Medulla oblongata (tissue), 1 donor: ENCODE measurements around the gene PIP4K2C.
"Not testable (repeated sequence)": the region's sequence is repeated elsewhere in the genome, so short reads cannot be mapped to it uniquely, and the experiment has no call there.

Source experiments
- DNase-seq: peaks from one replicate; pipeline ENCODE4 v3.0.0-alpha.2; 2015; ENCODE audit errors: extremely low spot score

Gene PIP4K2C

DNA sequence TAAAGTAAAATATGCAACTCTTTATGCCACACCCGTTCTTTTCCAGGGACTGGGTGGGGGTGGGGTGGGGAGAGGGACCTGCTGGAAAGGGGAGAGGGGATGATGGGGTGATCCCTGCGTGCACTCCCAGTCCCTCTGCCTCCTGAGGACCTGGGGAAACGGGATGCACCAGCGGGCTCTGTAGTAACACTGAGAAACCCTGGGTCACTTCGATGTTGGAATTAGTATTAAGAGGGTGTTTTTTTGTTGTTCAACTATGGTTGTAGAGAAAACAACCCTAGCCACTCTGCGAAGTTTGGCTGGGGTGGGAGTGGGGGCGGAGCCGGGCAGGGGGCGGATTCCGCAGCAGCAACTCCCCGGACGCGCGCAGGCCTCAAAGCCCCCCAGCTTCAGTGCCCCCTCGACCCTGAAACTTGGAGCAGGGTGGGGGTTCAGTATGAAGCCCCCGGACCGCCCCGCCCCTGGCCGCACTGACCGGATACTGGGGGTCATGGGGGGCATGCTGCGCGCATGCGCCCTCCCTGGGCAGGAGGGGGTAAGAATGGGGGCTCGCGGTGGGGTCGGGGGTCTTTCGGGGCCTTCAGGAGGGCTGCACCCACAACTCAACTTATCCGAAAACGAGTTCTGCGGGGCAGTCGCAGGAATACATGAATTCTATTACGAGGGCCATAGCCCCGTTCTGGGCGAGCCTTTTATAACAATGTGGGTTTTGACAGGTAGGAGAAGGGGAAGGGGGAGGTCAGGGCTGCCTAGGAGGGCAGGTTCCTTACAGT lies 19.0 kb downstream of the PIP4K2C start:
- DNase-seq = no peak

DNA sequence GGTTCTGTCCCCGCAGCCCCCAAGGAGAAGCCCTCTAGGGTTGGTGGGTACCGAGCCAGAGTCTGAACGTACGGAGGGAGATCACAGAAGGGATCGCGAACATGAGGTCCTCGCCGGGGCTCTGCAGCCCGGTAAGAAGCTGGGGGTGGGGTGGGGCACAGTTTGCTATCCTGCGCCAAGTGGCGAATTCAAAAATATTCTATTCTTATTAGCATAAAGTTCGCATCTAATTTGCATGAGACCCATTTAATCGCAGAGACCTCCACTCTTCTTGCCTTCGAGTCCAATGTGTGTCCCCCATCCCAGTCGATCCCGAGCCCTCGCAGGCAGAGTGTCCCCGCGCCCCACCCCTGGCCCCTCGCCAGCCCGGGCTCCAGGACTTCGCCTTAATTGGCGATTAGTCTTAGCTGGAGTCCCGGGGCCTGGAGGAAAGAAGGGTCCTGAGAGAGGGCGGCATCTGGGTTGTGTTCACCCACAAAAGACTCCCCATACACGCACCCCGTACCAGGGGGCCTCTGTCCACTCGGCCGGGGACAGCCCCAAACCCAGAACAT lies 19.6 kb downstream of the PIP4K2C start:
- no peak for DNase-seq

DNA sequence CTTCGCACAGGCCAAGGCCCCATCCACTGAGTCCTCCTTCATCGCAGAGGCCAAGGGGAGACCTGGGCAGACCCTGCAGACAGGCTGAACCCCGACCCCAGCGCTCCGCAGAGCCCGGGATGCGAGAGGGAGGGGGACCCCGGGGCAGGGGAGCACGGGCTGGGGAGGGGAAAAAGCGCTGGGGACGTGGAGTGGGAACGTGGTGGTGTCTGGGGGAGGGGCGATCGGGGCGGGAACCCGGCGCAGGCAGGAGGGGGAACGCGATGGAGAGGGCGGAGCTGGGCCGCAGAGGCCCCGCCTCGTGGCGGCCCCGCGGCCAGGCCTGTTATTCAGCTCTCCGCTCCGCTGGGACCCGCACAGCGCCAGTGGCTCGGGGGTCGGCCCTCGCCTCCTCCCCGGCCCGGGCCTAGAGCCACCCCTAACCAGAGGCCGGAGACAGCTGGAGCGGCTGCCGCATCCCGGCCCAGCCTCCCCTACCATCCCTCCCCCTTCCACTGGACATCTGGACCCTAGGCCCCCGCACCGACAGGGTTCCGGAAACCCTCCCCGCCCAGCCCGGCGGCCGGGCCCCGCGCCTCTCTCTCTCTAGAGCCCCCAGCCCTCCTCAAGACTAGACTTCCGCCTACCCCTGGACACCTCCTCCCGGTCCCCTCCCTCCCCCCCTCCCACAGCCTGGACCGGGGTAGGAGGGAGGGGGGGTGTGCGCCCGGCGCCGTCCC lies 20.3 kb downstream of the PIP4K2C start, which contains the start of gene ARHGEF25:
Gene ARHGEF25 (plus strand): TSS at position 328 of the 719 bp plus-strand sequence. CDS start 460 bp downstream, outside the sequence.
- peak; percentile 40 for DNase-seq

DNA sequence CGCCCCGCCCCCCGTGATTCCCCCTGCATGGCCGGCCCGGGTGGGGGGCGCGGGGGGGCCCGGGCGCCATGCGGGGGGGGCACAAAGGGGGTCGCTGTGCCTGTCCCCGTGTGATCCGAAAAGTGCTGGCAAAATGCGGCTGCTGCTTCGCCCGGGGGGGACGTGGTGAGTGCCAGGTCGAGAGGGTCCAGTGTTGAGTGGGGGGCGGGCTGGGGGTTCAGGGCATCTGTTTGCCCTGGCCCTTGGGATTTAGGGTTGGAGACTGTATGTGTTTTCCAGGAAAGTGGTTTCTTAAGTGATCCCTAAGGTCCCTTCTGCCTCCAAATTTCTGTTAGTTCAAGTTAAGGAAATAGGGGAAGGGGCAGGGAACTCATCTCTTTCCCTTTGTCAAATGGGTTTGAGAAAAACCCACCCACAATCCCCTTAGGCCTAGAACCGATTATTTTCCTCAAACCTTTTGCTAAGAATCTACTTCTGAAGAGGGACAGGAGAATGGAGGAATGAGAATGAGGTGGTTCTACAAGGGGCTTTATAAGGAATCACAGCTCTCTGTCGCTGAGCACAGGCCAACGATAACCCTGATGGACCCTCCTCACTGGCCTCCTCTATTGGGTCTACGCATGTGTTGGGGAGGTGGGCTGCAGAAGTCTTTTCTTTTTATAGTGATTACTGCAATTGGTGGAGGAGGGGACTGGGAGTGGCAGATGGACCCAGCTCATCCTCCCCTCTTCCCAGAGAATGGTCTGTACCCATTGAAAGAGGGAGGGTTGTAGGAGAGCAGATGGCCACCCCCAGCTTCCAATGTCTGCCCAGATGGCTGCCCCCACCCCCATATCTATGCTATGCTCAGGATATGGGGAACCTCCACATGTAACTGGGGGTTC lies 21.1 kb downstream of the PIP4K2C start:
- DNase-seq = no peak

DNA sequence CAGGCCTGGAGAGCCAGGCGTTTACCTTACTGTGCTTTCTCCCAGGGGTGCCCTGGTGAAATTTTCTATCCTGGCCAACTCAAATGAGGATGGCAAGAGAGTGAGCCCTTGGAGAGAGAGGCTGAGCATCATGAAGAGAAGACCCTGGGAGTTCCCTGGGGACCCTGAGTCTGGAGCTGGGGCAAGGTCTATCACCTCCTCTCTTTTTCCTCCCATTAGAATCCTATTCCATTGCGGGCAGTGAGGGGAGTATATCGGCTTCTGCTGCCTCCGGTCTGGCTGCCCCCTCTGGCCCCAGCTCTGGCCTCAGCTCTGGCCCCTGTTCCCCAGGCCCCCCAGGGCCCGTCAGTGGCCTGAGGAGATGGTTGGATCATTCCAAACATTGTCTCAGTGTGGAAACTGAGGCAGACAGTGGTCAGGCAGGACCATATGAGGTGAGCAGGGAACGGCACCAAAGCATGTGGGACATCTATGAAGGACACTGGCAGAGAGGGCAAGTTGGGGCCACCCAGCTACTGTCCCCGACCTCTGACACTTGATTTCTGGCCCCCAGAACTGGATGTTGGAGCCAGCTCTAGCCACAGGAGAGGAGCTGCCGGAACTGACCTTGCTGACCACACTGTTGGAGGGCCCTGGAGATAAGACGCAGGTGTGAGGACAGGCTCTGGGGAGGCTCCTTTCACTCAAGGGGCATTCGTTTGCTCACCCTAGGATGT lies 21.9 kb downstream of the PIP4K2C start:
- no peak for DNase-seq

DNA sequence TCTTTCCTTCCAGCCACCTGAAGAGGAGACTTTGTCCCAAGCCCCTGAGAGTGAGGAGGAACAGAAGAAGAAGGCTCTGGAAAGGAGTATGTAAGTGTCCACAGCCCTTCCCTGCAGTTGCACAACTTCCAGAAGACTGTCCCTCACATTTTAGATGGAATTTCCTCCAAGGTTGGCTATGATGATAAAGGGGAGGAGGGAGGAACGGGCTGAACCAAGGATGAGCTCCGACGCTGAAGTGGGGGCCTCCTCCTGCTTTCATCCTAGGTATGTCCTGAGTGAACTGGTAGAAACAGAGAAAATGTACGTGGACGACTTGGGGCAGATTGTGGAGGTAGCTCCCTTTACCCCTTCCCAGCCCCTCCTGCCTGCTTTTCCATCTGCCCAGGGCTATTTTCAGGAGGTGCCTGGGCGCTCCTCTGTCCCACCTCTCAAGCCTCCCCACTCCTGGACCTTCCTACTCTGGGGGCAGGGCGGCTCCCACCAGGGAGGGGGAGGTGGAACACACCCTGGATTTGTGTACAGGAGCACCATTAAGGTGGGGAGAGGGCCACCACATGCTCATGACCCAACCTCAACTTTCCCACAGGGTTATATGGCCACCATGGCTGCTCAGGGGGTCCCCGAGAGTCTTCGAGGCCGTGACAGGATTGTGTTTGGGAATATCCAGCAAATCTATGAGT lies 22.6 kb downstream of the PIP4K2C start:
- no peak for DNase-seq

DNA sequence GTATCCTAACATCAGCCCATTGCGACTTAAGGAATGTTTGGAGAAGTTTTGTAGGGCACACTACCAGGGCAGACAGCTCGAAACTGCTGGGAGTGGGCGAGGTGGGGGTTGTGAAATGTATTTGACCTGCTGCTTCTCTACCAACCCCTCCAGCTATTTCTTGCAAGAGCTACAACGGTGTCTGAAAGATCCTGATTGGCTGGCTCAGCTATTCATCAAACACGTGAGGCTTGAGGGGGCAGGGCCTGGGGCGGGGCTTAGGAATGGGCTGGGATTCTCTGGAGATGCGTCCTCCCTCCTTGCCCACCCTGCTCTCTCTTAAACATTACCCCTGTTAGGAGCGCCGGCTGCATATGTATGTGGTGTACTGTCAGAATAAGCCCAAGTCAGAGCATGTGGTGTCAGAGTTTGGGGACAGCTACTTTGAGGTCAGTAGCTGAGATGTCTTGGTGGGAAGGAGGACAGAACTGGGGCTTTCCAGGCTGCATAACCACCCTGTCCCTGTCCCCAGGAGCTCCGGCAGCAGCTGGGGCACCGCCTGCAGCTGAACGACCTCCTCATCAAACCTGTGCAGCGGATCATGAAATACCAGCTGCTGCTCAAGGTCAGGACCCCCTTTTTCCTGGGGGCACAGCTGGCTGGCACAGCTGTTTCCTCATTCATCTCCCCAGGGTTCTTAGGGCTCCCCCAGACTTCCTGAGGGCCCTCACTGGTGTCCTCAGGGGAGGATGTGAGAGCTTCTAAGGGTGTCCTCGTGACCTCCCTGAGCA lies 23.4 kb downstream of the PIP4K2C start:
- no peak for DNase-seq

DNA sequence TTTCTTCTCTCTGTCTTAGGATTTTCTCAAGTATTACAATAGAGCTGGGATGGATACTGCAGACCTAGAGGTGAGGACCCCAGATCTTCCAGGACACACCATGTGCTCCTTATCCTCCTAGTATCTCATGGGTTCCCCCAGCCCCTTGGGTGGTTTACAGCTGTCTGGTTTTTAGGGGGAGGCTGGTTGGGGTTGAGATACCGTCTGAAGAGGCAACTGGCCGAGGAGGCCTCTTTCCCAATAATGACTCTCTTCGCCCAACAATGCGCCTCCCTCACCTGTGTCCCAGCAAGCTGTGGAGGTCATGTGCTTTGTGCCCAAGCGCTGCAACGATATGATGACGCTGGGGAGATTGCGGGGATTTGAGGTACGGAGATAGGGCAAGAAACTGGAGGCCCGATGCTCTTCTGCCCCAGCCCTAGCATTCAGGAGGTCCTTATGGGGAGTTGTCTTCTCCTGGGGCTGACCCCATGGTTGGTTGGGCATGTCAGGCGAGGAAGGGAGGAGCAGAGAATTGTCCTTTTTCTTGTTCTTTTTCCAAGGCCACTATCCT lies 24.0 kb downstream of the PIP4K2C start:
- no peak for DNase-seq

DNA sequence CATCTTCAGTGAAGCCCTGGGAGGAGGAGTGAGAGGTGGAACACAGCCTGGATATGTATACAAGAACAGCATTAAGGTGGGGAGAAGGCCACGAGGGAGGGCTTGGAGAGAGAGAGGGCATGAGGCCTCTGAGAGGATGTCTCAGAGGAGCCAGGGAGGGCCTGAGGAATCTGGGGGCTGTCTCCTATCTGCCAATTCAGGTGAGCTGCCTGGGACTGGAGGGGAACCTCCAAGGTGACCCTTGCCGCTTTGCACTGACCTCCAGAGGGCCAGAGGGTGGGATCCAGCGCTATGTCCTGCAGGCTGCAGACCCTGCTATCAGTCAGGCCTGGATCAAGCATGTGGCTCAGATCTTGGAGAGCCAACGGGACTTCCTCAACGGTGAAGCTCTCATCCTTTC lies 24.6 kb downstream of the PIP4K2C start:
- no peak for DNase-seq

DNA sequence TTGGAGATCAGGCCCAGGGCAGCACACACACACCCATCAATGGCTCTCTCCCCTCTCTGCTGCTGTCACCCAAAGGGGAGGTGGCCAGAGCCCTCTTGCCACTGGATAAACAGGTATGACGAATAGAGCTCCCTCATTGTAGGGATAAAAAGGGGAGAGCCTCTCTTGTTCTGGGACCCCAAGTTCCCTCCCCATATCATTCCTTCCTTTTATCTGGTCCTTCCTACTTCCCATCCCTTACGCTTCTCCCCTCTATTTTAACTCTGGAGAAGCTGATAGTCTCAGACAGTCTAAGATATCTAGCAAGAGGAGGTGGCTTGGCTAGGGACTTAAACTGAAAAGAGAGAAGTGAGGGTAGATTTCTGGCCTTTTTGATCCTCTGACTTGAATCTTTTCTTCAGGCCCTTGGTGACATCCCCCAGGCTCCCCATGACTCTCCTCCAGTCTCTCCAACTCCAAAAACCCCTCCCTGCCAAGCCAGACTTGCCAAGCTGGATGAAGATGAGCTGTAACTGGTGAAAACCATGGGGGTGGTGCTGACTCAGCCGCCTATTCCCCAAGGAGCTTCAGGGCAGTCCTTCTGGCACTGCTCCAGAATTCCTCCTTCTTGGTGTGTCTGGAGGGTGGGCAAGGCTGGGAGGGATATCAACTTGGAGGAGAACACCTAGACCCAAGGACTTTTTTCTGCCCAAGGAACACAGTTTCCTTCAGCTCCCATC lies 25.6 kb downstream of the PIP4K2C start:
- no peak for DNase-seq

DNA sequence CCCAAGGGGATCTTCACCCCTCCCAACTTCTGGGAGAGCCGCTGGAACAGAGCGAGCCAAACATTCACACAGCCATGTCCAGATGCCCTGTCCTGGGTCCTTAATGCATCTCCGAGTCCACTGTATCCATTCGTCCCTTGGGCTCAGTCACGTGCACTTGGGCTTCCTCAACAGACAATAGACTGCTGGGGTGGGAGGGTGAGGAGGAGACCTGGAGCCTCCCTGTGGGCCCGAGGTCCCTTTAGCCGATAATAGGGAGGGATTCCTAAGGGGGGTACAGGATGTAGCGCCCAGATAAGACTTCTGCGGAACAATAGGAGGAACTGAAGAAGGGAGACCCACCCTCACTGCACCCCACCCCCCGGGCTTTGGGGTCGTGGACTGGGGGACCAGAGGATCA lies 26.9 kb downstream of the PIP4K2C start:
- DNase-seq = no peak

DNA sequence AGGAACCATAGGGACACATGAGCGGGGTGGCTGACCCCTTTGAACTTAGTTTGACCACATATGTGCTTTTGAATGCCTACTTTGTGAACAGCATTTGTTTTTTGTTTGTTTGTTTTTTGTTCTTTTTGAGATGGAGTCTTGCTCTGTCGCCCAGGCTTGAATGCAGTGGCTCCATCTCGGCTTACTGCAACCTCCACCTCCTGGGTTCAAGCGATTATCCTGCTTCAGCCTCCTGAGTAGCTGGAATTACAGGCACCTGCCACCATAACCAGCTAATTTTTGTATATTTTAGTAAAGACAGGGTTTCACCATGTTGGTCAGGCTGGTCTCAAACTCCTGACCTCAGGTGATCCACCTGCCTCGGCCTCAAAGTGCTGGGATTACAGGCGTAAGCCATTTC lies 27.4 kb downstream of the PIP4K2C start:
- DNase-seq = not testable (repeated sequence)

DNA sequence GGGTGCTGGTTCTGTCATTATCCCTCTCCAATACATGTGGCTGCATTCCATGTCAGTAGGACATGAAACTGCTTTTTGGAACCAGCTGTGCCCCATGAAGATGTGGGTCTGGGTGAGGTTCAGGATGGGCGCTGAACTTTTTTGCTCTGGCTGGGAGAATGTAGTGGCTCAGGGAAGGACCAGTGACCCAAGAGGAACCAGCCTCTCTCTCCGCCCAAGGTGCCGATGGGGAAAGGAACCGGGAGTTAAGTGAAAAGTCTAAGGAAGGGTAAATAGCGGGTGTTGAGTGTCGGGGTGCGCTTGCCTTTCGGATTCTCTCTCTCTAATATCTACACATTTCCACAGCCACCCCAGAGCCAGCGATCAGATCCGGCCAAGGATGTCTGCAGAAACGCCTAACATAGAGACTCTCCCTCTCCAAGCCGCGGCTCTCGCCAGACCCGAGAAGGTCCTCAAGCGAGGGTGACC lies 28.0 kb downstream of the PIP4K2C start:
- no peak for DNase-seq

DNA sequence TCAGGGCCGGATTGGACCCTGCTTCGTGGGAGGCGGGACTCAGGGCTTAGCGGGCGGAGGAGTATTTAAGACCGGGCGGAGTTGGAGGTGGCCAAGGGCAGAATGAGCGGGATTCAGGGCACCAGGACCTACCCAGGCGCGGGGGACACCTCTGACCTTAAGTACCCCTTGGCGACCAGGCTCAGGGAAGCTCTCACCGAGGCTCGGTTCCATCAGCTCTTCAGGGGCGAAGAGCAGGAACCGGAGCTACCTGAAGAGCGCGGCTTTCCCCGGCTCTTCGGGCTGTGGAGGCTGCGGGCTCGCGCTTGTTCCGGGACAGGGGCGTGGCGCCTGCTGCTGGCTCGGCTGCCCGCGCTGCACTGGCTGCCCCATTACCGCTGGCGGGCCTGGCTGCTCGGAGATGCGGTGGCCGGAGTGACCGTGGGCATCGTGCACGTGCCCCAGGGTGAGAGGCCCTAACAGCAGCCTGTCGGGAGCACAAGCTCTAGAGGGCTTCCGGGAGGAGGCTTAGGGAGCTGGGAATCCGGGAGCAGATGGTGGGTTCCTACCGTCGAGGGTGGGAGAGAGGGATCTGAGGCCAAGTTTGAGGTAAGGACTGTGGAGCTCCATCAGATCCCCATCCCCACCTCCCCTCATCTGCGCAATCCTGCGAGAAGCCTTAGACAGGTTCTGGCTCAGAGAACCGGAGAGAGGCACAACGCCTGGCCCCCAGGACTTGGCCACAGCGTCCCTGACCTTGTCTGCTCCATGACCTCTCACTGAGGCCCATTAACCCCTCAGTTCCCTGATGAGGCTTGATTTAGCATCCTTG lies 28.6 kb downstream of the PIP4K2C start:
- DNase-seq = no peak

DNA sequence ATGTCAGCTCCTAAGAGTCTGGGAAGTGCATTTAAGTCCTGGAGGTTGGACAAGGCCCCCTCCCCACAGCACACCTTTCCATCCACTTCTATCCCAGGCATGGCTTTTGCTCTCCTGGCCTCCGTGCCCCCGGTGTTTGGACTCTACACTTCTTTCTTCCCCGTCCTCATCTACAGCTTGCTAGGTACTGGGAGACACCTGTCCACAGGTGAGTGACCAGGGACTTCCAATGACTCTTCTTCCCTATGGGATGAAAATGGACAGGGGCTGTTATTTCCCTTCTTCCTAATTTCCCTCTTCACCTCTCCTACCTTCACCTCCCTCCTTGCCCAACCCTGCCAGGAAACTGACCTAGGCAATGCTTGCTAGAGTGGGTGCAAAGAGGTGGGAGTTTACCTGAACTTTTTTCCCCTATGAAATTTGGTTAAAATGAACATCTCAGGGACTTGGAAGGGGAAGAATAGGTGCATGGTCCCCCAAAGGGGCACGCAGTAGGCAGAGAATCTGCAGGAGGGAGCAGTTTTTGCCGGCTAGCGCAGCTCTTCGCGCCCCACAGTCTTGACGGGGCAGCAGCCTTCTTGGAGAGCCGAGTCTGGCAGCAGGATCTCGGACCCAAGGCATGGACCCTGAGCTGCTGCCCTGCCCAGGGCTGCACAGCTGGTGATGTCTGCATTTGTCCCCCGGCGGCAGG lies 29.4 kb downstream of the PIP4K2C start:
- no peak for DNase-seq

DNA sequence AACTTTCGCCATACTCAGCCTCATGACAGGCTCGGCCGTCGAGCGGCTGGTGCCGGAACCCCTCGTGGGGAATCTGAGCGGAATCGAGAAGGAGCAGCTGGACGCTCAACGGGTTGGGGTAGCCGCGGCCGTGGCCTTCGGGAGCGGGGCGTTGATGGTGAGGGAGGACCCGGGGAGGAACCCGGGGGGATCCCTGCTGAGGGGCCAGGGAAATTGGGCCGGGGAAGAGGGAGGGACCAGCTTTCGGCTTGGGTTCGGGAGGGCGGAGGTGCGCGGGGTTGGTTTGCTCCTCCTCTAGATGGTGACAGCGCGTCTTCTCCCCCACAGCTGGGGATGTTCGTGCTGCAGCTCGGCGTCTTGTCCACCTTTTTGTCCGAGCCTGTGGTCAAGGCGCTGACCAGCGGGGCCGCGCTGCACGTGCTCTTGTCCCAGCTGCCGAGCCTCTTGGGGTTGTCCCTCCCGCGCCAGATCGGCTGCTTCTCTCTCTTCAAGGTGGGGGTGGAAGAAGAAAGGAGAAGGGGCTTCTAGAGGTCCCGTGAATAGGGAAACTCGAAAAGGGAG lies 30.0 kb downstream of the PIP4K2C start:
- DNase-seq = no peak
